GM12864 (cell line): ENCODE data around the gene QSOX2.

Experiments used
- DNase-seq: peaks from one replicate; pipeline ENCODE4 v3.0.0-alpha.2; 2011; ENCODE audit warnings: low read depth
- H3K4me3 ChIP-seq: 2 replicates; pipeline ENCODE4 v1.5.1; 2011; ENCODE audit warnings: mild to moderate bottlenecking, low read depth, low read length, control low read depth
- TF ChIP-seq, protein P1 (sequence below): IDR thresholded peaks from 2 replicates; pipeline ENCODE4 v1.5.1; 2011; ENCODE audit warnings: low read depth, mild to moderate bottlenecking, moderate library complexity, low read length, control low read depth, inconsistent platforms; ENCODE audit errors: missing control alignments

The QSOX2 gene

DNA sequence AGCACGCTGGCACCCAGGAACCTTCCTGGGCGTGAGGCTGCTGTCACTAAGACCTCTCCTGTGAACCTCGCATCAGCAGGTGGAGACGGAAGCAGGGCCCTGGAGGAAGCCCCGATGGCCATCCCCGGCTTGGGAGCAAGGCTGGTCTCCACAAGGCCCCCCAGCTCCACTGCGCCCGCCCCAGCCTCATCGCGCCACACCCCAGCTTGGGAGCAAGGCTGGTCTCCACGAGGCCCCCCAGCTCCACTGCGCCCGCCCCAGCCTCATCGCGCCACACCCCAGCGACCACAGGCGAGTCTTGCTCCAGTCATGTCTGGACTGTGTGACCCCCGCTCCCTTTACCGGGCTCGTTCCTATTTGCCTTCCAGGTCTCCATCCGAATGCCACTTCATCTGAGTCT, 11.0 kb downstream of the QSOX2 start:
- TF ChIP-seq, protein P1, sequence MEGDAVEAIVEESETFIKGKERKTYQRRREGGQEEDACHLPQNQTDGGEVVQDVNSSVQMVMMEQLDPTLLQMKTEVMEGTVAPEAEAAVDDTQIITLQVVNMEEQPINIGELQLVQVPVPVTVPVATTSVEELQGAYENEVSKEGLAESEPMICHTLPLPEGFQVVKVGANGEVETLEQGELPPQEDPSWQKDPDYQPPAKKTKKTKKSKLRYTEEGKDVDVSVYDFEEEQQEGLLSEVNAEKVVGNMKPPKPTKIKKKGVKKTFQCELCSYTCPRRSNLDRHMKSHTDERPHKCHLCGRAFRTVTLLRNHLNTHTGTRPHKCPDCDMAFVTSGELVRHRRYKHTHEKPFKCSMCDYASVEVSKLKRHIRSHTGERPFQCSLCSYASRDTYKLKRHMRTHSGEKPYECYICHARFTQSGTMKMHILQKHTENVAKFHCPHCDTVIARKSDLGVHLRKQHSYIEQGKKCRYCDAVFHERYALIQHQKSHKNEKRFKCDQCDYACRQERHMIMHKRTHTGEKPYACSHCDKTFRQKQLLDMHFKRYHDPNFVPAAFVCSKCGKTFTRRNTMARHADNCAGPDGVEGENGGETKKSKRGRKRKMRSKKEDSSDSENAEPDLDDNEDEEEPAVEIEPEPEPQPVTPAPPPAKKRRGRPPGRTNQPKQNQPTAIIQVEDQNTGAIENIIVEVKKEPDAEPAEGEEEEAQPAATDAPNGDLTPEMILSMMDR, result no peak
- DNase-seq, result no peak
- H3K4me3 ChIP-seq, result no peak overlapping the region

DNA sequence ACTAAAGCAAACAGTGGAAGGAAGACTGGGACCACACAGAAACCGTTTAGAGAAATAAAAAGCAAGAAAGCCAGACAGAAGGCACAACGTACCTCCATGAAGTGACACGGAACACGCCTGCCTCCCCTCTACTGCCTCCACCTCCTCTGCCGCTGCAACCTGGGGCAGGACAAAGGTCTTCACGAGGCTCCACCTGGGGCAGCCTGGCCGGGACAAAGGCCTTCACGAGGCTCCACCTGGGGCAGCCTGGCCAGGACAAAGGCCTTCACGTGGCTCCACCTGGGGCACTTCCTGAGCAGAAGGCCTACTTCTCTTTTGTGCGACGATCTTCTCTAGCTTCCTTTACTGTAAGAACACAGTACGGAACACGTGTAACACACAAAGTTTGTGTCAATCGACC, 11.7 kb downstream of the QSOX2 start:
- TF ChIP-seq, protein P1, result no peak
- H3K4me3 ChIP-seq, result no peak overlapping the region
- DNase-seq, result no peak

DNA sequence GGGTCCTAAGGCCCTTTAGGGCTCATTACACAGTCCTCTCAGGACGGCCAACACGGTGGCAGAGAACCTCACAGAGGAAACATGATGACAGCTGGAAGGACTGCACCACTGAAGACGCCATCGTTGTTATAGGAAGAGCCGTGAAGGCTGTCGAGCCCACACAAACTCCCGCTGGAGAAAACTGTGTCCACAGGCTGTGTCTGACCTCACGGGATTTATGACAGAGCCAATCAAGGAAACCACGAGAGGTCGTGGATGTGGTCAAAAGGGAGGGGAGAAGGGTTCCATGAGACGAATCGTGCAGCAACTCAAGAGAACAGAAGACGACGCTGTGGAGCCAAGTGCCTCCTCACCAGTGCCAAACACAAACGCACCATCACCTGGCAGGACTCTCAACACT, 12.2 kb downstream of the QSOX2 start:
- DNase-seq, result no peak
- TF ChIP-seq, protein P1, result no peak
- no peak overlapping the region for H3K4me3 ChIP-seq

DNA sequence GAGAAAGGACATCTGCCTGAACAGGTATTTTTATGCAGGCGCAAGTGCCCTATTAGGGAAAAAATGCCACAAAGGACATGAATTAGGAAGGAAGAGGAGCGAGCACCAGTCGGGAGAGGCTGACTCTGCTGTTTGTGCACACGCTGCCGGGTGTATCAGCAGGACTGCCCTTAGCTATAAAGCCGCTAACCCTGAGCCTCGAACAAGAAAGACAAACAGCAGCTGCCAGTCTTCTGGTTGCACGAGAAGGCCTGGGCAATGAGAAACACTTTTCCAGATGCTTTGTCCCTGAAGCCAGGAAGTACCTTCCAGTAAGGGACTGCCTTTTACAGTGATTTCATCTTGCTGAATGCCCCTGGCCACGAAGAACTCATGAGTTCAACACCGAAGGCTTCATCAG, 12.6 kb downstream of the QSOX2 start:
- no peak for DNase-seq
- no peak overlapping the region for H3K4me3 ChIP-seq
- TF ChIP-seq, protein P1, result no peak

DNA sequence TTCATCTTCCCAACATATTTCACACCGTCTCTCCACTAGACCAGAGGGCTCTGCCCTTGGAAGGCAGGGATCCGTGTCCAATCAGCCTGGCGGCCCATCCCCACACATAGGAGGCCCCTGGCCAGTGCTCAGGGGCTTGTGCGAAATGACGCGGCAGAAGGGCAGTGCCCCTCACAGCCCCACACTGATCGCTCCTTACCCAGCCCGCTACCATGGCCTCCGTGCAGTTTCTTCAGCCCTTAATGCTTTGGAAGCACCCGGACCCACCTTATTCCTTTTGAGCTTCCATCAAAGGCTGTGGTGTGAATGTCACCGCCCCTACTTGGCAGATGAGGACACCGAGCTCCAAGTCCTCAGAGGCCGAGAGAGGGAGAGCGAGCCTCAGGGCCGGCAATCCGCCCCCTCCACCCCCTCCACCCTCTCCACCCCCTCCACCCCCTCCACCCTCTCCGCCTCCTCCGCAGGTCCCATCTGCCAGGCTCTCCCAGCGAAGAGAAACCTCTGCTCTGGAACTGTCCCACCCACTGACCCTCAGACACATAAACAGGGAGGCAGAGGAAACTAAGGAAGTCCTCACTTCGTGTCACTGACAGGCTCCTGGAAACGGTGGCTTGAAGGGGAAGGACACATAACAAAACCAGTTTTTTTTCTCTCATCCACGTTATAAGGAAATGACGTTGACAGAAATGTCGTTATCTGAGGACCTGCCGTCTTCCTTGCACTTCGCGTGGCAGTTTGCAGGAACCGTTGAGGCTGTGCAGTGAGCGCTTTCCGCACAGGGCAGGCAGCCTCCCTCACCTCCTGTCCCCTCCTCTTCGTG, 13.9 kb downstream of the QSOX2 start:
- TF ChIP-seq, protein P1, result no peak
- no peak for DNase-seq
- H3K4me3 ChIP-seq, result no peak overlapping the region

DNA sequence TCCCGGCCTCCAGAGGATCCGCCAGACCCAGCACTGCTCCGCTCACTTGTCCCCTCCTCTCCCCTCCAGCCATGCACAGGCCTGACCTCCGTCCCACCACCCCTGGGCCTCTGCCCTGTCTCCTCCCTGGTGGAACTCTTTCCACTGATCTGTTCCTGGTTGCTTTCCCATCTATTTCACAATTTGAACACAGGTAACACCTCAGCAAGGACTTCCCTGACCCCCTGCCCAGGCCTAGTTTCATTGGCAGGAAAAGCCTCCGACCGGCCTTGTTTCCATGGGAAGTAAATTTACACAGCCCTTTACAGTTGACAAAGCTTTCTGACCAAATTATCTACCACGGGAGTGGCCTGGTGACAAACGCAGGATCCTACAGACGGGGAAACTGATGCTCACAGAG, 14.8 kb downstream of the QSOX2 start:
- no peak overlapping the region for H3K4me3 ChIP-seq
- TF ChIP-seq, protein P1, result no peak
- DNase-seq, result no peak

DNA sequence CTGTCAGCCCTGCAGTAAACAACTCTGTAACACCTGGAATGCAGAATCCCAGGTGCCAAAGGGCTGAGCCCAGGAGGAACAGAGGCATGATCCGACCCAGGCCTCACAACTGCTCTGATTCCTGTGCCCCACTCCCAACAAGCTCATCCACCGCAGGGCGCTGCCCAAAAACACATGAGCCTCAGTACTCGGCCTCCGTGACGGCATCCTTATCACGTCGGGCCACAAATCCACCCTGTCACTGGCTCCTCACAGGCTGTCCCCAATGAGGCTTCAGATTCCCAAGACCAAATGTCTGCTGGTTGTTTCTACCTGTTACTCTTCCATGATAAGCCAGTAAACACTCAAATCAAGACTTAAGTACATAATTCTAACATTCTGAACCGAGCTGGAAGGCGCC, 15.2 kb downstream of the QSOX2 start:
- no peak for DNase-seq
- no peak overlapping the region for H3K4me3 ChIP-seq
- TF ChIP-seq, protein P1, result no peak
